ENCODE measurements around the gene HSPA14. TPM values are rescaled to one million over a fixed set of nuclear protein-coding genes. Genes with fewer than 3 reads are reported as not detected.
A peak's percentile ranks its signal among the peaks of the same experiment; 100 is the strongest.

Gene HSPA14
- total and polyA plus RNA-seq, 10 of the 15 experiments (the other 5 are each of a cell fraction or from before 2014, with no cell fraction given), result 26.6 to 56.1 (median 34.3) TPM

- SMC1A ChIA-PET (ENCODE audit: uncharacterized antibody, unreplicated experiment), result interaction anchor here (0.6 to 5.2 kb wide), 12 partner anchors 11 to 335 kb away, joined by 3 to 19 read pairs (median 4); partner anchors contain the start of genes CDNF, DCLRE1C, HSPA14 and MSANTD7
- ATAC-seq (peak; percentile 94), FAIRE-seq (peak; percentile 49), DNase-seq (ENCODE audit: low read depth, low spot score) (peak; percentile 64)
- under 1% methylated on average over 80 of the region's 102 CpGs for WGBS (ENCODE audit: insufficient coverage, insufficient replicate concordance, low lambda C conversion rate, missing lambda C conversion rate)
- Histone ChIP-seq H2AFZ (ENCODE audit: control insufficient read depth, low read depth, low read length) (peak within 1 kb of the TSS; percentile 75), H3K36me3 (ENCODE audit: control insufficient read depth in 2 of 2, insufficient read depth in 2 of 2, low read length in 1 of 2) (peaks cover 0 to 3% of the 10 kb centered on the region in 2 experiments; a peak in 1 of 4 replicates), H3K27ac (ENCODE audit: control insufficient read depth, insufficient read depth) (peak within 1 kb of the TSS; percentile 73), H3K79me2 (ENCODE audit: control insufficient read depth, insufficient read depth, low read length) (peaks cover 61% of the 10 kb centered on the region), H3K9ac (ENCODE audit: control insufficient read depth, insufficient read depth, low read length) (peak within 1 kb of the TSS; percentile 84), H3K4me1 (ENCODE audit: control insufficient read depth, insufficient read depth, low read length) (peaks cover 5% of the 10 kb centered on the region; the same call in 1 of the 2 replicates), H3K4me3 (peak within 1 kb of the TSS; percentile 89), H3K4me2 (ENCODE audit: control insufficient read depth, insufficient read depth) (peak within 1 kb of the TSS; percentile 81), H4K20me1 (ENCODE audit: control insufficient read depth, insufficient read depth) (no peaks in the 10 kb centered on the region), H3K9me3 (replicated peaks; ENCODE audit: control insufficient read depth, insufficient read depth, low read length) (no peaks in the 10 kb centered on the region), H3K27me3 (replicated peaks in 1 of 2; ENCODE audit: control insufficient read depth in 2 of 2, insufficient read depth in 2 of 2, low read length in 1 of 2) (no peaks in the 10 kb centered on the region)
- intact Hi-C loops (cut with micrococcal nuclease; ENCODE audit: unreplicated experiment), result loop anchor here (2.0 to 5.0 kb wide), 3 partner anchors 41 to 80 kb away; partner anchors contain the start of genes CDNF, HSPA14, MEIG1 and MSANTD7
- in situ Hi-C loops (cut with MboI), result no loop called here
- RAD21 ChIA-PET (ENCODE audit: unreplicated experiment), result interaction anchor here (0.6 to 2.8 kb wide), 9 partner anchors 40 to 943 kb away, joined by 3 to 24 read pairs (median 3); partner anchors contain the start of genes CDNF, HSPA14, MEIG1 and MSANTD7
- CTCF ChIA-PET, result interaction anchor here (0.7 to 3.2 kb wide), 13 partner anchors 8 to 495 kb away, joined by 3 to 14 read pairs (median 4); partner anchors contain the start of genes CDNF, HSPA14 and MSANTD7
- TSS peak; percentile 86 for BruUV-seq (replicated peaks)
- POLR2A ChIA-PET, result interaction anchor here (1.0 to 2.4 kb wide), 8 partner anchors 8 to 81 kb away, joined by 3 to 18 read pairs (median 4); partner anchors contain the start of genes CDNF, DCLRE1C, HSPA14 and MEIG1
- TF ChIP-seq ZNF274 (IDR thresholded peaks at IDR 0.05; ENCODE audit: insufficient read depth, insufficient read length) (no peak), CHD4 (IDR thresholded peaks at IDR 0.05) (no peak), CEBPB (IDR thresholded peaks at IDR 0.05; ENCODE audit: borderline replicate concordance in 1 of 2, low read depth in 2 of 2, low read length in 2 of 2) (no peak), SP1 (IDR thresholded peaks at IDR 0.05; ENCODE audit: low read depth, low read length) (peak; percentile 70), MYC (IDR thresholded peaks at IDR 0.05; ENCODE audit: insufficient read depth, insufficient read length, insufficient replicate concordance, low read length, severe bottlenecking) (peak; percentile 68), FOS (IDR thresholded peaks at IDR 0.05; ENCODE audit: borderline replicate concordance, extremely low read depth, insufficient read length) (no peak), JUNB (IDR thresholded peaks at IDR 0.05) (no peak), RFX5 (IDR thresholded peaks at IDR 0.05; ENCODE audit: low read depth, low read length) (no peak), ZNF622 (IDR thresholded peaks at IDR 0.05) (no peak), STAT1 (conservative IDR thresholded peaks at IDR 0.05) (0 out of 2 replicates have a peak, but pooled peaks have one; percentile 30), MXI1 (IDR thresholded peaks at IDR 0.05; ENCODE audit: low read depth, low read length) (peak; percentile 67), BACH1 (IDR thresholded peaks at IDR 0.05; ENCODE audit: borderline replicate concordance) (peak; percentile 46; the same call in 1 of the 2 replicates), SREBF1 (IDR thresholded peaks at IDR 0.05; ENCODE audit: low read length) (no peak), CBX5 (IDR thresholded peaks at IDR 0.05; ENCODE audit: low read depth) (no peak), BCL11A (IDR thresholded peaks at IDR 0.05; ENCODE audit: low read depth, low read length) (no peak), ZBTB40 (IDR thresholded peaks at IDR 0.05; ENCODE audit: borderline replicate concordance) (peak; percentile 41; the same call in 1 of the 2 replicates)
- TF ChIP-seq, protein P1, sequence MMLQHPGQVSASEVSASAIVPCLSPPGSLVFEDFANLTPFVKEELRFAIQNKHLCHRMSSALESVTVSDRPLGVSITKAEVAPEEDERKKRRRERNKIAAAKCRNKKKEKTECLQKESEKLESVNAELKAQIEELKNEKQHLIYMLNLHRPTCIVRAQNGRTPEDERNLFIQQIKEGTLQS (IDR thresholded peaks at IDR 0.05; ENCODE audit: borderline replicate concordance, extremely low read depth, low read depth, low read length), result no peak
- TF ChIP-seq, protein P2, sequence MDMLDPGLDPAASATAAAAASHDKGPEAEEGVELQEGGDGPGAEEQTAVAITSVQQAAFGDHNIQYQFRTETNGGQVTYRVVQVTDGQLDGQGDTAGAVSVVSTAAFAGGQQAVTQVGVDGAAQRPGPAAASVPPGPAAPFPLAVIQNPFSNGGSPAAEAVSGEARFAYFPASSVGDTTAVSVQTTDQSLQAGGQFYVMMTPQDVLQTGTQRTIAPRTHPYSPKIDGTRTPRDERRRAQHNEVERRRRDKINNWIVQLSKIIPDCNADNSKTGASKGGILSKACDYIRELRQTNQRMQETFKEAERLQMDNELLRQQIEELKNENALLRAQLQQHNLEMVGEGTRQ (IDR thresholded peaks at IDR 0.05; ENCODE audit: borderline replicate concordance, low read depth, low read length), result no peak
Measured at GRCh38 chr10:14878266-14879123, 40.4 kb downstream of the HSPA14 start, which contains the start of gene SUV39H2. Gene SUV39H2 (plus strand): TSS chr10:14878866. CDS start chr10:14878889, 23 bp downstream.

Measured in GM12878 (cell line).